Endometrium (tissue), 2 donors: ENCODE measurements around the gene DDX17.

Experiments used
- FAIRE-seq: peaks from 2 replicates; lab custom pipeline; 2012; peaks lifted over from hg19 to GRCh38; lab: Jason Lieb, UNC
- donor health status: control.
- donor health status: control.

DDX17 gene

DNA sequence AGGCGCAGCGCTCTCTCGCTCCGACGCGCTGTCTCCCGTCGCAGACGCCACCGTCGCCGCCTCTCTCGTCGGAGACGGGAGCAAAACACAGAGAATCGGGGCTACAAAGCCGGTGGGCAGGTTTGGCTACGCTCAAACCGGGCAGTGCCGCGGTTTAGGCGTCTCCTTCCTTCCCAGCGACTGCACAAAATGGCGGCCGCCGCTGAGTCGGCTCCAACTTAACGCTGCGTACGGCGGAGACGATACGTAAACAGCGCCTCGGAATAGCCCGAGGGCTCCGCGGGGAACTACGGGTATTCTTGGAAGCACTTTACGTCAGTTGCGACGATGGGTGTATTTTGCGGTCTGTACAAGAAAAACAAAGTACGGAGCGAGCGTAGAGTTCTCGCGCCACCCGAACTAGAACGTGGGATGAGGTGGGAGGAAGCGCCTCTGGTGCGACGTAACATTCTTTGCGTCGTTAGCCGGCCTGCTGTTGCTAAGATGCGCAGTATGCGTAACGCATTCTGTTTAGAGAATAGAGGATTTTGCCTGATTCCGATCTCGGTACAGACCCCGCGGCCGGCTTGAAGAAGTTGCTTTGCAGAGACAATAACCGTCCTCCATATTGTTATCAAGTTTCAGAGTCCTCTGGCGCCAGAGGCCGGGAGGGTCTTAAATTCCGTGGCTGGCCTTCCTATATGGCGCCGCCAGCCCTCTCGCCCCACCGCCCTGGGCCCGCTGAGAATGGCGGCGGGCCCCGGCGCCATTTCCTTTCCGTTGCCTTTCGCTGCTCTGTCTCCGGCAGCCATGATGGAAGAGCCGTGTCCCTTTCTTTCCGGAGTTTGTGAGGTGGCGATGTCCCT, at the start of gene DDX17:
DDX17 (minus strand) TSS at position 194 of the 845 bp plus-strand sequence.
- peak; percentile 97 for FAIRE-seq

GRCh38 chr22:38554281-38554680, 48.2 kb upstream of the DDX17 start:
- no peak for FAIRE-seq

DNA sequence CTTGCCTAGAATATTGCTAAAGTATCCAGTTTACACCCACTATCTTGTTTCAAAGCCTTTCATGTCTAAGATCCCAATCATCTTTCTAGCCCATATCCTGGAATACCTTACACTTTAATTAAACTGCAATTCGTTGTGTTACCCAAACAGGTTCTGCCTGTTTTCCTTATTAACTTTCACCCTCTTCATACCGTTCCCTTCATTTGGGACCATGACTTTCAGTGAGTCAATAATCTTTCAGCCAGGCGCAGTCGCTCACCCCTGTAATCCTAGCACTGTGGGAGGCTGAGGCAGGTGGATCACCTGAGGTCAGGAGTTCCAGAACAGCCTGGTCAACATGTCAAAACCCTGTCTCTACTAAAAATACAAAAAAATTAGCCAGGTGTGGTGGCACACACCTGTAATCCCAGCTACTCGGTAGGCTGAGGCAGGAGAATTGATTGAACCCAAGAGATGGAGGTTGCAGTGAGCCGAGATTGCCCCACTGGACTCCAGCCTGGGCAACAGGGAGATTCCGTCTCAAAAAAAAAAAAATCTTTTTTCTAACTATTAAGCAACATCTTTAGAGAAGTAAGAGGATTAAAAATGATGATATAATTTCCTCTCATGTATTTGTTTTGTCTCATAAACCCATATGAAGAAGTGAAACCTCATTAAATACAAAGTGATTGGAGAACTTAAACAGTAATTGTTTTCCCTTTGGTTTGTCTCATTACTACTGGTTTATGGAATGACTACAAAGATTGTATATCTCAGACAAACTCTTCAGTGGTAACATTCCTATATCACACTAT, 43.2 kb upstream of the DDX17 start:
- no peak for FAIRE-seq

DNA sequence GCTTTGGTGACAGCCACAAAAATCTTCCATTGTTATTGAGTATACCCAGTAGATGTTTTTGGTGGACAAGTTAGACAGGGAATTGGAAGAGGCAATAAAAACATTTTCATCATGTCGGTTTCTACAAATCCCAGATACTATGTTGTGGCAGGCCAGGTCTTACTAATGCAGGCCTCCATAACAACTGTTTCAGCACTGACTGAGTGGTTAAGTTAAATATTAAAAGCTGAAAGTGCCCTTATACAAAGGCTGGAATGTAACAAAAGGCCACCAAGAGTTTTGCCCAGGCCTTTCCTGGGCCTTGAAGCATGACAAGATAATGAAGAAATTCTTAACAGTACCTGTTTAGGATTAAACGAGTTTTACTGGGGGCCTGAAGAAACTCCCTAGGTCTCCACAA, 34.6 kb upstream of the DDX17 start:
- FAIRE-seq, result no peak

- FAIRE-seq, result no peak
Measured at GRCh38 chr22:38531251-38531938, 25.3 kb upstream of the DDX17 start.

DNA sequence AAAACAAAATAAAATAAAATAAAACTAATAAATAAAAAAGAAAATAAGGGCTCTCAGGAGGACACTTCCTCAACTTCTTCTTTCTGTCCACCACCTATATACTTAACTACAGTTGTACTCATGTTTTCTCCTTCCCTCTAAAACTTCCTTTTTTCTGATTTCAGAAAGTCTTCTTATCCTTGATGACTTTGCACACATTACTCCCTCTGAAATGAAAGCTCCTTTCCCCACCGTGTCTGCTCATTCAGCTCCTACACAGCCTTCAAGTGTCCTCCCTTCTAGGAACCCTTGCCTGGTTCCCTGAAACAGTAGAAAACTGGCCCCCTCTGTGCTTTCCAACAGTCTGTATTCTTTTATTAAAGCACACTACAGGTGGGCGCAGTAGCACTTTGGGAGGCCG, 18.3 kb upstream of the DDX17 start:
- FAIRE-seq, result no peak

DNA sequence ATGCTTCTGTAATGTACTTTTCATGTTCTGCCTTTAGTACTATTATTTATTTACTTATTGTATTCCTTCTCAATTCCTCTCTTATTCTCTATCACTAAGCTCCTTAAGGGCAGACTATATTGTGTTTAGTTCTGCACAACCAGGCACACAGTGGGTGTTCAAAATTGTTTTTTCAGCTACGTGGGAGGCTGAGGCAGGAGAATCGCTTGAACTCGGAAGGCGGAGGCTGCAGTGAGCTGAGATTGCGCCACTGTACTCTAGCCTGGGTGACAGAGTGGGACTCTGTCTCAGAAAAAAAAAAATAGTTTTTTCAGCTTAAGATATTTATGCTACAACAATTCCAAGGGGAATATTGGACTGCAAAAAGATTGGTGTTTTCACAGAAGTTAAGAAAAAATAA, 17.4 kb upstream of the DDX17 start:
- FAIRE-seq, result no peak

GRCh38 chr22:38523029-38523428, 16.9 kb upstream of the DDX17 start:
- no peak for FAIRE-seq

GRCh38 chr22:38519453-38520250, 13.5 kb upstream of the DDX17 start:
- FAIRE-seq, result no peak

- no peak for FAIRE-seq
Measured at GRCh38 chr22:38518620-38519019, 12.5 kb upstream of the DDX17 start.

DNA sequence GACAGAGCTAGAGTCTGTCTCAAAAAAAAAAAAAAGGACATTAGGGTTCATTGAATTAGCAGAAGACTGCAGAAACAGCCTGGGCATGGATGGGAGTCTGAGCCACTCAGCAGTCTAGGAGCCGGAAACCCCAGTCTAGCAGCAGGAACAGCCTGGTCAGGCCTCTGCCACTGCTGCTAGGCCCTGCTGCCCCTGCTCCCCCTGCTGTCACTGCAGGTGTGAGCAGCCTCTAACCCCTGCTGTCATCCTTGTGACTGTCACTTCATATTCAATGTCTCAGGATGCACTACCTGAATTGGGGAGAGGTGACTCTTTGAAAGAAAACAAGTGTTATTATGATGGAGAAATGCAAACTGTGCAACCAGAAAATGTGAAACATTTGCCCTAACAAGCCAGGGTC, 7.0 kb upstream of the DDX17 start:
- FAIRE-seq, result no peak

DNA sequence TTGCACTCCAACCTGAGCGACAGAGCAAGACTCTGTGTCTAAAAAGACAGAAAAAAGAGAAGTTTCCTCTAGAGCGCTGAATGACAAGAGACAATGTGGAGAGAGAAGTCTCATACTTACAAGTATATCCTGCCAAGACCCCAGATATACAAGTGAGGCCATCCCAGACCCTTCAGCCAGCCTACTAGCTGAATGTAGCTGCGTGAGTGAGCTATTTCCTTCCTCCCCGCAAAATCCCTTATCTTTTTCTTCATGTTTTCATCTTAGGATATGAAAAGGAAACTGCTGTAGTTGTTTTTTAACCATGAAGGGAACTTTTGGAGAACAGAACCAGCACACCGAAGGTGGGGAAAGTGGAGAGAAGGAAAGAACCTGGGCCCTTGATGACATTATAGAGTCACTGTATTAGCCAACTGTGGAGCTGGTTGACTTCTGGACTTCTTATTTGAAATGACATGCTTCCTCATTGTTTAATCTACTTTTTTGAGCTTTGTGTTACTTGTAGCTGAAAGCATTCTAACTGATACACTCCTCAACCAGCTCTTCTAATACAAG, 4.4 kb upstream of the DDX17 start:
- FAIRE-seq, result no peak

DNA sequence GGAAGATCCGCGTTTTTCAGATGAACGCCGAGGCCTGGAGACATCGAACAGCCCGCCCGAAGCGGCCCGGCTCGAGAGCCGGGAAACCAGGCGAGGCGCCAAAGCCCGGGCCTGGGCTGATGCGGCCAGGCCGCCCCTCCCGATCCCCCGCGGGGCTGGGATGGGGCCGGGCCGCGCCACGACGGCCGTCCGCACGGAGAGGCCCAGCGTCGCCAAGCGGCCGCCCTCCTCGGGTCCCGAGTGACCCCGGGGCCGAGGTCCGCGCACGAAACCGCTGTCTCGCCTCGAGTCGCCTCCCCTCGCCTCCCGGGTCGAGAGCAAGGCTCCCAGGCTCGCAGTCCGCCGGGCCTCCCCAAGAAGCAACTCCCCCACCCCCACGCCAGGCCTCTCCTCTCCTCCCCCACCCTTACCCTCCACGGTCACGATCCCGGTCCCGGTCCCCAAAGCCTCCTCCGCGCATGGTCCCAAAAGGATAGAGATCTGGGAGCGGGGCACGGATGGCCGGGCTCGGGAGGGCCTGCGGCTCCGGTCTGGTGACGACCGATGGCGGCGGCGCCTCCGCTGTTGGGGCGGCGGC, 482 bp downstream of the DDX17 start:
- FAIRE-seq, result no peak

- FAIRE-seq, result no peak
Measured at GRCh38 chr22:38504731-38505540, 1.2 kb downstream of the DDX17 start.

GRCh38 chr22:38503021-38503420, 3.1 kb downstream of the DDX17 start:
- no peak for FAIRE-seq

DNA sequence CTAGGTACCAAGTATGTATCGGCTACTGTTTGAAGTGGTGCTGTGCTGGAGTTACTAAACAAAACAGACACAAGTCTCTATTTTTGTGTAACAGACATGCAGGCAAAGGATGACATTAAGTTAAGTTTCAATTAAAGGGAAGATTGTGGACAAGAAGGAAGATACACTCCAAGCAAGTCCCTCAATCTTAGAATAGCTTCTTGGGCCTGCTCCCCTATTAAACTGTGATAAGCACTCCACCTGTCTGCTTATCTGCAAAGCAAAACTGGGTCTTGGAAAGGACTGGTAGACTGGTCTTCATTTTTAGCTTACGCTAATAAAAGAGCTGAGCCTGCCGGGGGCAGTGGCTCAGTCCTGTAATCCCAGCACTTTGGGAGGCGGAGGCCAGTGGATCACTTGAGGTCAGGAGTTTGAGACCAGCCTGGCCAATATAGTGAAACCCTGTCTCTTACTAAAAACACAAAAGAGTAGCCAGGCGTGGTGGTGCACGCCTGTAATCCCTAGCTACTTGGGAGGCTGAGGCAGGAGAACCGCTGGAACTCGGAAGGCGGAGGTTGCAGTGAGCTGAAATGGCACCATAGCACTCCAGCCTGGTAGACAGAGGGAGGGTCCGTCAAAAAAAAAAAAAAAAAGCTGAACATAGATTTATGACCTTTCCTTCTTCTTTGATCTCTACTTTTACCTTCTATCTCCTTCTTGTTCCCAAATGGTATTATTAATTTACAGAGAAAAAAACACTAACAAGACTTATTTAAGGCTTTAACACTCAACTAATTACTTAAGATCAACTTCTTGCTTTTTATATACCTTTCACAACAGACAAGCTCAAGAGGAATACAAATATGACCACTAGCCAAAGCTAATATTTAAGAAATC, 4.1 kb downstream of the DDX17 start:
- FAIRE-seq, result no peak

GRCh38 chr22:38497869-38498268, 8.2 kb downstream of the DDX17 start:
- no peak for FAIRE-seq

DNA sequence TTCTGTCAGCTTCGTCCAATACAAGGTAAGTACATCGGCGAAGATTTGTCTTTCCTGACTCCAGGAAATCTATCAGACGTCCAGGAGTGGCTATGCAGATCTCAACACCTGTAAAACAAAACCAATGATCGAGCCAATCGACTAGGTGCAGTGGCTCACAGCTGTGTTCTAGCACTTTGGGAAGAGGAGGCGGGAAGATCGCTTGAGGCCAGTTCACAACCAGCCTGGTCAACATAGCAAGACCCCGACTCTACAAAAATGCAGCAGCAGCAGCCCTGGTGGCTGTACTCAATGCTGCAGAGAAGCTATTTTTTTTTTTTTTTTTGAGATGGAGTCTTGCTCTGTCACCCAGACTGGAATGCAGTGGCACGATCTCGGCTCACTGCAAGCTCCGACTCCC, 11.2 kb downstream of the DDX17 start:
- no peak for FAIRE-seq

- no peak for FAIRE-seq
Measured at GRCh38 chr22:38494498-38494897, 11.6 kb downstream of the DDX17 start.
